Heart left ventricle (tissue), 16 donors: Measurements from ENCODE around the gene GOSR2. TPM values are rescaled to one million over a fixed set of nuclear protein-coding genes. Genes with fewer than 3 reads are reported as not detected.

Source experiments
- ATAC-seq, 4 donors: fragments of 200-7000 bp; cut with Tn5 transposase; one replicate each; pipeline ENCODE4 v1.9.1; 2020 to 2022; ENCODE audit warnings: moderate library complexity in 4 of 4, mild to moderate bottlenecking in 3 of 4, moderate number of reproducible peaks in 1 of 4
- DNase-seq, 5 donors: peaks; one replicate each; pipeline ENCODE4 v3.0.0-alpha.2; 2020
- H3K27ac ChIP-seq, 12 donors: fragments of 200-600 bp; sonication (generic) in 4 of 12; one replicate each; pipeline versions ENCODE4 v1.5.0 to v1.8.0; 2016 to 2022; ENCODE audit warnings: mild to moderate bottlenecking in 2 of 12
- H3K27me3 ChIP-seq, 9 donors: fragments of 200-600 bp; sonication (generic) in 2 of 9; one replicate each; pipeline versions ENCODE4 v1.5.1 to v1.8.0; 2016 to 2022; ENCODE audit warnings: mild to moderate bottlenecking in 3 of 9
- H3K36me3 ChIP-seq, 9 donors: fragments of 200-600 bp; sonication (generic) in 2 of 9; one replicate each; pipeline versions ENCODE4 v1.5.0 to v1.8.0; 2018 to 2022; ENCODE audit warnings: mild to moderate bottlenecking in 2 of 9
- H3K4me1 ChIP-seq, 12 donors: fragments of 200-600 bp; sonication (generic) in 4 of 12; one replicate each; pipeline versions ENCODE4 v1.5.0 to v1.8.0; 2016 to 2022; ENCODE audit warnings: mild to moderate bottlenecking in 3 of 12
- H3K4me3 ChIP-seq, 12 donors: fragments of 200-600 bp; sonication (generic) in 4 of 12; one replicate each; pipeline versions ENCODE4 v1.5.0 to v1.8.0; 2017 to 2022; ENCODE audit warnings: mild to moderate bottlenecking in 9 of 12, moderate library complexity in 4 of 12
- H3K9me3 ChIP-seq, 12 donors: fragments of 200-600 bp; sonication (generic) in 4 of 12; one replicate each; pipeline versions ENCODE4 v1.5.0 to v1.8.0; 2016 to 2022; ENCODE audit warnings: mild to moderate bottlenecking in 1 of 12
- CTCF ChIP-seq, 12 donors: fragments of 200-600 bp; sonication (generic) in 4 of 12; IDR thresholded peaks; one replicate each; pipeline versions ENCODE4 v1.5.0 to v1.8.0; 2018 to 2022; ENCODE audit warnings: antibody characterized with exemption in 12 of 12, mild to moderate bottlenecking in 5 of 12
- POLR2A ChIP-seq, 2 donors: fragments of 450-650 bp; IDR thresholded peaks; one replicate each; pipeline ENCODE4 v1.6.1; 2017; ENCODE audit warnings: antibody characterized with exemption in 2 of 2, mild to moderate bottlenecking in 2 of 2, moderate library complexity in 2 of 2
- WGBS, 4 donors: extraction: QIAGEN DNeasy Blood & Tissue Kit in 2 of 4; methylation state at CpG; one replicate each; pipeline versions ENCODE4 v1.1.5 to v1.1.7; 2013 to 2018; 5-methylcytosine and 5-hydroxymethylcytosine counted together
- intact Hi-C, 10 donors: fragments of 100-400 bp; cut with DNase I; formaldehyde crosslinking; loops; one replicate each; pipeline versions ENCODE4 v1.11.1 to v1.14.2; 2022
- long read RNA-seq, 3 donors: library from polyadenylated mRNA; unstranded; transcript quantifications; one replicate each; pipeline ENCODE4 v2.0.0, GENCODE V29; 2020 to 2021
- polyA plus RNA-seq, 2 donors: library from polyadenylated mRNA; stranded (reverse); fragments of 200-250 nt; gene quantifications; one replicate each; pipeline ENCODE4 v1.2.3, GENCODE V29; 2013
- total RNA-seq, 9 donors: library from RNA; depleted of rRNA in 2 of 9; stranded (reverse); fragments of >200 nt in 2 of 9; fragmentation: NEBNext Ultra II Directional in 3 of 9; extraction: Animal tissue kit (Norgen Biotek cat#: 25700) in 3 of 9; gene quantifications; one replicate each; pipeline versions ENCODE4 v1.1.0 to v1.2.4, GENCODE V29; 2016 to 2023
- donor health status: ischemic (EF 13 %, LVEDD 7.1; RV severe dilation, severe dysfunction).
- donor health status: healthy with polysubstance abuse.
- donor health status: DM: no; HTN: yes; CAD: no.
- donor health status: DM: no; HTN: no; CAD: no.
- donor health status: ischemic (EF 25% LVEDD 6.9; RV normal size, moderate dysfunction).
- donor health status: ischemic (EF 25% LVEDD 5.7; RV mildly dilated, moderate dysfunction).
- donor health status: healthy.
- donor health status: DM: yes; HTN: yes; CAD: no.
- donor health status: ischemic (EF 35%, LVEDD 5.7; RV mildly dilated, moderate dysfunction).
- donor health status: nonischemic (EF 11% LVEDD 7.7; RV severe dilation, severe dysfunction).
- donor health status: DM: yes; HTN: yes; CAD: no.
- donor health status: PGD.
- donor health status: ischemic (EF 29% LVEDD 5.4; RV normal size, mild dysfunction).
- donor health status: nonischemic (EF 23%, LVEDD 6.1; RV moderate dilation, normal function).

GOSR2 gene
- total RNA-seq (10 to 100 TPM; 20.9 to 55.1 (median 38.4) TPM), polyA plus RNA-seq (10 to 100 TPM; 24.3 to 53.8 TPM)
- long read RNA-seq, donor 1, transcript GOSR2-239 (5 exons, 3,871 nt) = minor isoform, 5 of 37 reads
- long read RNA-seq, donor 1, transcript GOSR2-232 (6 exons, 3,964 nt) = major isoform, 21 of 37 reads
- long read RNA-seq, donor 1, partial matches to known transcripts = 2 of 37 reads
- long read RNA-seq, donor 1, other reads (novel, unspliced or antisense) = 2 of 37 reads
- long read RNA-seq, donor 2, transcript GOSR2-239 (5 exons, 3,871 nt) = minor isoform, 11 of 82 reads
- long read RNA-seq, donor 2, transcript GOSR2-232 (6 exons, 3,964 nt) = major isoform, 41 of 82 reads
- long read RNA-seq, donor 2, transcript GOSR2-240 (5 exons, 3,059 nt) = minor isoform, 6 of 82 reads
- long read RNA-seq, donor 2, partial matches to known transcripts = 4 of 82 reads
- long read RNA-seq, donor 2, other reads (novel, unspliced or antisense) = 4 of 82 reads
- long read RNA-seq, donor 3, transcript GOSR2-232 (6 exons, 3,964 nt) = major isoform, 20 of 35 reads
- long read RNA-seq, donor 3, transcript GOSR2-239 (5 exons, 3,871 nt) = minor isoform, 6 of 35 reads
- long read RNA-seq, donor 3, partial matches to known transcripts = 2 of 35 reads
- long read RNA-seq, donor 3, other reads (novel, unspliced or antisense) = 1 of 35 reads

DNA sequence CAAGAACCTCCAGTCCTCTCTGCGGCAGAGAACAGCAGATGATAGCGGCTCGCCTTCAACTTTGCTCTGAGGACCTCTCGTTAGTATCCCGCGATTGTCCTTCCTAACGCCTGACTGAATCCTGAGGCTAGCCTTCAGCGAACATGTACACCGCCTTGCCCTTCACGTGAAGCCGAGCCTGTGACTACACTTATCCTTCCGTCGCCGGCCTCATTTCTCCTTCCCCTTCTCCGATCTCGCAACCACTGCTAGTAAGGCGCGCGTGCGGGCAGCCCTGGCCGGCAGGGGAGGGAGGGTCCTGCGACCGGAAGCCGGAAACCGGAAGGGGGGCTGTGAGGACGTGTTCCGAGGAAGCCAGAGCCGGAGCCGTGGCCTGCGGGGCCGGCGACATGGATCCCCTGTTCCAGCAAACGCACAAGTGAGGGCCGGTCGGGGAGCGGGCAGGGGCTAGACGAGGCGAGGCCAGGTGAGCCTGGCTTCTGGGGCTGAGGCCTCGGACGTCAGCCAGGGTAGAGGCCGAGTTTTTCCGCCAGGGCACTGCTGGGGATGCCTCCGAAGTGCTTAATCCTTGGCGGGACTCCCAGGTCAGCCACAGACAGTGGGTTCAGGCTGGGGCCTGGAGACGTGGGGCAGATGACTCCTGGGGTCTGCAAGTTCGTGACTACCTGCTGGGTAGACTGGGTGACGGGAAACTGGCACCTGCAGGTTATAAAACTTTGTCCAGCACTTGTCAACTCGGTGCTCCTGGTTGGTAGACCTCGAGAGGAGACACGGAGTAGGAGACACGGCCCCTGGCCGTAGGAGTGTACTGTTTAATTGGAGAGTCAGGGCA is at the start of gene GOSR2:
Gene GOSR2 (plus strand): TSS at position 357 of the 832 bp plus-strand sequence. CDS start 33 bp downstream, at position 390.
- 0% methylated on average over 33 to 52 of the region's 52 CpGs for WGBS, 4 donors
- H3K9me3 ChIP-seq = no peaks in the 10 kb centered on the region
- ATAC-seq (peak; percentile 95 to 99 (median 99)), DNase-seq (peak; percentile 88 to 96 (median 93))
- H3K27ac ChIP-seq = peak within 1 kb of the TSS; percentile 91 to 100 (median 98)
- intact Hi-C loops = loop anchor here in 3 of 10 donors (1.0 to 5.0 kb wide), 2 partner anchors 81 to 144 kb away; no protein-coding TSS in a partner anchor
- H3K36me3 ChIP-seq = peaks cover 0 to 4% (median 0%) of the 10 kb centered on the region in 9 donors
- TF ChIP-seq CTCF (IDR thresholded peaks at IDR 0.05) = no peak
- peak in 1 of 2 donors; percentile 86 for TF ChIP-seq POLR2A (IDR thresholded peaks at IDR 0.05)
- H3K27me3 ChIP-seq = no peaks in the 10 kb centered on the region
- peaks cover 0 to 47% (median 25%) of the 10 kb centered on the region in 12 donors for H3K4me1 ChIP-seq
- H3K4me3 ChIP-seq = peak within 1 kb of the TSS; percentile 64 to 98 (median 80)

GRCh38 chr17:46873941-46874645 is 48.9 kb upstream of the GOSR2 start:
- no peak for TF ChIP-seq CTCF (IDR thresholded peaks at IDR 0.05)
- no peak for TF ChIP-seq POLR2A (IDR thresholded peaks at IDR 0.05)
- no peak overlapping the region for H3K27ac ChIP-seq
- no peaks in the 10 kb centered on the region for H3K27me3 ChIP-seq
- no peaks in the 10 kb centered on the region for H3K36me3 ChIP-seq
- peaks cover 0 to 38% (median 0%) of the 10 kb centered on the region in 12 donors for H3K4me1 ChIP-seq
- WGBS, 4 donors = 75 to 85% (median 79%) methylated on average over 7 of the region's 7 CpGs
- DNase-seq (no peak), ATAC-seq (no peak)
- no peaks in the 10 kb centered on the region for H3K9me3 ChIP-seq
- intact Hi-C loops = loop anchor here in 1 of 10 donors (10.0 kb wide), 1 partner anchor 59 kb away; the partner anchor contains the start of gene WNT3
- no peak overlapping the region for H3K4me3 ChIP-seq

GRCh38 chr17:46874906-46875305 is 48.1 kb upstream of the GOSR2 start:
- Histone ChIP-seq H3K27me3 (no peaks in the 10 kb centered on the region), H3K9me3 (no peaks in the 10 kb centered on the region), H3K4me3 (no peak overlapping the region), H3K36me3 (no peaks in the 10 kb centered on the region), H3K27ac (no peak overlapping the region), H3K4me1 (peaks cover 0 to 40% (median 0%) of the 10 kb centered on the region in 12 donors)
- intact Hi-C loops = loop anchor here in 1 of 10 donors (10.0 kb wide), 1 partner anchor 60 kb away; the partner anchor contains the start of gene WNT3
- ATAC-seq = no peak
- WGBS, 4 donors = 85 to 90% (median 87%) methylated on average over 16 of the region's 16 CpGs
- no peak for DNase-seq
- TF ChIP-seq POLR2A (IDR thresholded peaks at IDR 0.05) = no peak
- TF ChIP-seq CTCF (IDR thresholded peaks at IDR 0.05) = no peak
